Suprapubic skin (tissue), 4 donors: Measurements from ENCODE around the gene BZW2. TPM values are rescaled to one million over a fixed set of nuclear protein-coding genes. Genes with fewer than 3 reads are reported as not detected.

Experiments
- DNase-seq, 2 donors: peaks; one replicate each; pipeline ENCODE4 v3.0.0-alpha.2; 2019; ENCODE audit warnings: low spot score in 2 of 2
- H3K27ac ChIP-seq: fragments of 200-600 bp; sonication (generic); one replicate; pipeline ENCODE4 v1.5.1; 2019
- H3K27me3 ChIP-seq: fragments of 200-600 bp; sonication (generic); one replicate; pipeline ENCODE4 v1.5.1; 2019
- H3K36me3 ChIP-seq: fragments of 200-600 bp; sonication (generic); one replicate; pipeline ENCODE4 v1.5.1; 2019
- H3K4me1 ChIP-seq: fragments of 200-600 bp; sonication (generic); one replicate; pipeline ENCODE4 v1.5.1; 2019
- H3K4me3 ChIP-seq: fragments of 200-600 bp; sonication (generic); one replicate; pipeline ENCODE4 v1.5.1; 2019; ENCODE audit warnings: mild to moderate bottlenecking
- H3K9me3 ChIP-seq: fragments of 200-600 bp; sonication (generic); one replicate; pipeline ENCODE4 v1.5.1; 2019
- EP300 ChIP-seq: sonication (generic); formaldehyde crosslinking; IDR thresholded peaks from one replicate; pipeline ENCODE4 v1.6.1; 2017; ENCODE audit warnings: antibody characterized with exemption
- POLR2A ChIP-seq, 2 donors: fragments of 450-650 bp; IDR thresholded peaks; one replicate each; pipeline ENCODE4 v1.6.1; 2017; ENCODE audit warnings: antibody characterized with exemption in 2 of 2, mild to moderate bottlenecking in 2 of 2, moderate library complexity in 2 of 2
- POLR2AphosphoS5 ChIP-seq, 3 donors: sonication (generic); formaldehyde crosslinking; IDR thresholded peaks; one replicate each; pipeline ENCODE4 v1.6.1; 2017; ENCODE audit warnings: antibody characterized with exemption in 3 of 3
- WGBS: methylation state at CpG from one replicate; pipeline ENCODE4 v1.1.5; 2018; 5-methylcytosine and 5-hydroxymethylcytosine counted together
- total RNA-seq, 4 donors: library from RNA; depleted of rRNA; stranded (reverse); fragments of >200 nt; gene quantifications; one replicate each; pipeline ENCODE4 v1.1.0, GENCODE V29; 2016
- TF ChIP-seq, protein P1 (sequence below), 2 donors: fragments of 200-600 bp in 1 of 2; fragments of 450-650 bp in 1 of 2; sonication (generic) in 1 of 2; IDR thresholded peaks; one replicate each; pipeline ENCODE4 v1.5.1; 2016 to 2019; ENCODE audit warnings: antibody characterized with exemption in 2 of 2, mild to moderate bottlenecking in 1 of 2, moderate library complexity in 1 of 2

The BZW2 gene
- total RNA-seq, 4 donors from 2014 or later: 60.5 to 97.9 (median 84.4) TPM

DNA sequence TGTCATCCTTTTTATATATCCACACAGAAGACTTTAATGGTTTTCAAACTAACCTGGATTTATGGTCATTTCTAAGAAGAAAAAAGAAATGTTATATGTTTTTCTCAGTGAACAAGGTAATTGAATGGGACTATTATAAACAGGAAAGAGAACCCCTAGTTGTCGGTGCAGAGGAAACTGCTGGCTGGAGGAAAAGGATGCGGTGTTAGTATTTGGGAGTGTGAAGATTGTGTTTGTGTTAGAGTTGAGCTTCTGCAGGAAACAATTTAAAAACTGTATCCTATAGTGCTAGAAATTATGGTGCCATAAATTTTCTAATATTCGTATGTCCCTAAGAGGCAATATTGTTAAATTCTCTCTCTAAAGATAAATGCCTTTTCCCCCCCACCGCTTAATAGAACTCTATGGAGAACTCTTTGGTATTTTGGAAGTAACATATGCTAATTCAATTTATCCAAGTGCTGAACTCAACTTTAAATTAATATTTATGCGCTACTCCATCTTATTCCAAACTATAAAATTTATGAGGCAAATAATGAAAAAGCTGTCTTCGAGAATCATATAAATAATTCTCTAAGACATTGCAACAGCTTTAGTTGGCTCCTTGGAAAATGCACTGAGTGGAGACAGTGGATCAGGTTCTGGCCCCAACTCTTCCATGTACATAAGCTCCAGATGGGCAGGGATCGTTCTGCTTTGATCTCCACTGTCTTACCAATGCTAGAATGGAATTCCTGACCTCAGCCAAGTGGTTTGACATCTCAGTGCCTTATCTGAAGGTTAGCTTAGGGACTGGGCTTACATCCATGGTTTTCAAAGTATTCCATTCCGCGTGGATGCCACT is 5.6 kb downstream of the BZW2 start:
- Histone ChIP-seq H3K36me3 (no peaks in the 10 kb centered on the region), H3K4me3 (no peak overlapping the region), H3K27ac (no peak overlapping the region), H3K9me3 (no peaks in the 10 kb centered on the region), H3K4me1 (peaks cover 59% of the 10 kb centered on the region), H3K27me3 (no peaks in the 10 kb centered on the region)
- 74% methylated on average over 9 of the region's 9 CpGs for WGBS
- no peak for DNase-seq
- TF ChIP-seq, protein P1, sequence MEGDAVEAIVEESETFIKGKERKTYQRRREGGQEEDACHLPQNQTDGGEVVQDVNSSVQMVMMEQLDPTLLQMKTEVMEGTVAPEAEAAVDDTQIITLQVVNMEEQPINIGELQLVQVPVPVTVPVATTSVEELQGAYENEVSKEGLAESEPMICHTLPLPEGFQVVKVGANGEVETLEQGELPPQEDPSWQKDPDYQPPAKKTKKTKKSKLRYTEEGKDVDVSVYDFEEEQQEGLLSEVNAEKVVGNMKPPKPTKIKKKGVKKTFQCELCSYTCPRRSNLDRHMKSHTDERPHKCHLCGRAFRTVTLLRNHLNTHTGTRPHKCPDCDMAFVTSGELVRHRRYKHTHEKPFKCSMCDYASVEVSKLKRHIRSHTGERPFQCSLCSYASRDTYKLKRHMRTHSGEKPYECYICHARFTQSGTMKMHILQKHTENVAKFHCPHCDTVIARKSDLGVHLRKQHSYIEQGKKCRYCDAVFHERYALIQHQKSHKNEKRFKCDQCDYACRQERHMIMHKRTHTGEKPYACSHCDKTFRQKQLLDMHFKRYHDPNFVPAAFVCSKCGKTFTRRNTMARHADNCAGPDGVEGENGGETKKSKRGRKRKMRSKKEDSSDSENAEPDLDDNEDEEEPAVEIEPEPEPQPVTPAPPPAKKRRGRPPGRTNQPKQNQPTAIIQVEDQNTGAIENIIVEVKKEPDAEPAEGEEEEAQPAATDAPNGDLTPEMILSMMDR (IDR thresholded peaks at IDR 0.05): no peak
- no peak for TF ChIP-seq POLR2AphosphoS5 (IDR thresholded peaks at IDR 0.05)
- TF ChIP-seq EP300: no peak
- no peak for TF ChIP-seq POLR2A (IDR thresholded peaks at IDR 0.05)

- TF ChIP-seq, protein P1 (IDR thresholded peaks at IDR 0.05): no peak
- TF ChIP-seq POLR2A (IDR thresholded peaks at IDR 0.05): no peak
- TF ChIP-seq EP300: no peak
- no peak for TF ChIP-seq POLR2AphosphoS5 (IDR thresholded peaks at IDR 0.05)
- WGBS: 78% methylated on average over 7 of the region's 7 CpGs
- Histone ChIP-seq H3K9me3 (no peaks in the 10 kb centered on the region), H3K27ac (no peak overlapping the region), H3K4me3 (no peak overlapping the region), H3K36me3 (no peaks in the 10 kb centered on the region), H3K27me3 (no peaks in the 10 kb centered on the region), H3K4me1 (peaks cover 55% of the 10 kb centered on the region)
- no peak for DNase-seq
These were observed 6.2 kb downstream of the BZW2 start for GRCh38 chr7:16652240-16652583.

DNA sequence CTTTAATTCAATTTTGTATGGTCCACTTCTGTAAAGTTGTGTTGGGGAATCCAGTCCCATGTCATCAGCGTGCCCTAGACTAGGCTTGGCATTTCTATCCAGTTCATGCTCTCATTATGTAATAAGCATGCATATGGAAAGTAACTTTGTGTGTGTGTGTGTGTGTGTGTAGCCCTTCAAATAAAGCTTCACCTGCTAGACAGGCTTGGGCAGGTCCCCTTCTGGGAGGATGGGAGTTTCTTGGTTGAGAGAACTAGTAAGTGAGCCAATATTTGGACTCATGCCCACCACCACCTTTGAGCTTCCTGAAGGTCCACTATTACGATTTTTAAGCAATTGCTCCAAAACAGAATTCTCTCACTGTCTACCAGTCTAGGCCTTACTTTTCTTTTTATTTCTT is 6.9 kb downstream of the BZW2 start:
- Histone ChIP-seq H3K4me3 (no peak overlapping the region), H3K9me3 (no peaks in the 10 kb centered on the region), H3K36me3 (no peaks in the 10 kb centered on the region), H3K27me3 (no peaks in the 10 kb centered on the region), H3K27ac (peak overlapping the region; percentile 62), H3K4me1 (peaks cover 54% of the 10 kb centered on the region)
- DNase-seq: no peak
- 47% methylated on average over 2 of the region's 2 CpGs for WGBS
- TF ChIP-seq, protein P1 (IDR thresholded peaks at IDR 0.05): no peak
- TF ChIP-seq EP300 (no peak), POLR2A (IDR thresholded peaks at IDR 0.05) (no peak), POLR2AphosphoS5 (IDR thresholded peaks at IDR 0.05) (no peak)

DNA sequence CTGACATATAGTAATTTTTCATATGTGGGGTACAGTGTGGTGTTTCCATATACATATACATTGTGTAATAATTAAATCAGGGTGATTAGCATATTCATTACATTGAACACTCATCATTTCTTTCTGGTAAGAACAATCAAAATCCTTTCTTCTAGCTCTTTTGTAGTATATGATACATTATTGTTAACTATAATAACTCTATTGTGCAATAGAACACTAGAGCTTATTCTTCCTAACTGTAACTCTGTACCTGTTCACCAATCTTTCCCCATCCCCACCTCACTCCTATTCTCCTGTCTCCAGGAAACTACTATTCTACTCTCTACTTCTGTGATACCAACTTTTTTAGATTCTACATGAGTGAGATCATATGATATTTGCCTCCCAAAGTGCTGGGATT is 9.4 kb downstream of the BZW2 start:
- H3K27me3 ChIP-seq: no peaks in the 10 kb centered on the region
- TF ChIP-seq EP300: no peak
- TF ChIP-seq POLR2AphosphoS5 (IDR thresholded peaks at IDR 0.05): no peak
- TF ChIP-seq, protein P1 (IDR thresholded peaks at IDR 0.05): no peak
- no peak for TF ChIP-seq POLR2A (IDR thresholded peaks at IDR 0.05)
- H3K4me1 ChIP-seq: peaks cover 36% of the 10 kb centered on the region
- no peak overlapping the region for H3K27ac ChIP-seq
- H3K4me3 ChIP-seq: no peak overlapping the region
- H3K36me3 ChIP-seq: no peaks in the 10 kb centered on the region
- H3K9me3 ChIP-seq: no peaks in the 10 kb centered on the region
- no peak for DNase-seq

- Histone ChIP-seq H3K27me3 (no peaks in the 10 kb centered on the region), H3K36me3 (no peaks in the 10 kb centered on the region), H3K4me3 (no peak overlapping the region), H3K9me3 (no peaks in the 10 kb centered on the region), H3K27ac (no peak overlapping the region), H3K4me1 (peaks cover 38% of the 10 kb centered on the region)
- DNase-seq: no peak
- TF ChIP-seq, protein P1 (IDR thresholded peaks at IDR 0.05): no peak
- TF ChIP-seq EP300 (no peak), POLR2AphosphoS5 (IDR thresholded peaks at IDR 0.05) (no peak), POLR2A (IDR thresholded peaks at IDR 0.05) (no peak)
- WGBS: 56% methylated on average over 1 of the region's 1 CpG
These were observed 10.2 kb downstream of the BZW2 start for GRCh38 chr7:16656141-16656540.
